Esophagus (tissue), 2 donors: Measurements from ENCODE around the gene PPARG. TPM values are rescaled to one million over a fixed set of nuclear protein-coding genes. Genes with fewer than 3 reads are reported as not detected.

Source experiments
- H3K27ac ChIP-seq, 2 donors: one replicate each; pipeline ENCODE4 v1.5.1; 2013; ENCODE audit warnings: low read depth in 2 of 2, mild to moderate bottlenecking in 2 of 2, inconsistent platforms in 1 of 2, low read length in 1 of 2, moderate library complexity in 1 of 2
- H3K27me3 ChIP-seq, 2 donors: one replicate each; pipeline ENCODE4 v1.6.1; 2013; ENCODE audit warnings: low read length in 2 of 2, control low read depth in 1 of 2, mild to moderate bottlenecking in 1 of 2; ENCODE audit not compliant: insufficient read depth in 2 of 2, control insufficient read depth in 1 of 2
- H3K36me3 ChIP-seq, 2 donors: one replicate each; pipeline ENCODE4 v1.6.1; 2013; ENCODE audit warnings: low read length in 1 of 2; ENCODE audit not compliant: control insufficient read depth in 2 of 2, insufficient read depth in 2 of 2
- H3K4me1 ChIP-seq, 2 donors: one replicate each; pipeline ENCODE4 v1.6.1; 2013; ENCODE audit warnings: low read length in 1 of 2; ENCODE audit not compliant: control insufficient read depth in 2 of 2, insufficient read depth in 2 of 2
- H3K4me3 ChIP-seq, 2 donors: one replicate each; pipeline ENCODE4 v1.5.1; 2013; ENCODE audit warnings: low read length in 2 of 2, mild to moderate bottlenecking in 2 of 2, low read depth in 1 of 2, moderate library complexity in 1 of 2
- H3K9me3 ChIP-seq, 2 donors: one replicate each; pipeline ENCODE4 v1.6.1; 2013; ENCODE audit warnings: mild to moderate bottlenecking in 2 of 2, low read depth in 1 of 2, low read length in 1 of 2, moderate library complexity in 1 of 2; ENCODE audit not compliant: control insufficient read depth in 2 of 2, insufficient read depth in 1 of 2
- WGBS, 2 donors: extraction: QIAGEN DNeasy Blood & Tissue Kit; methylation state at CpG; one replicate each; pipeline ENCODE4 v1.1.7; 2013; 5-methylcytosine and 5-hydroxymethylcytosine counted together
- polyA plus RNA-seq, 2 donors: library from polyadenylated mRNA; stranded (reverse); fragments of 200-250 nt; gene quantifications; one replicate each; pipeline ENCODE4 v1.2.3, GENCODE V29; 2013
- donor health status: healthy with polysubstance abuse.
- donor health status: Bipolar disorder and iron deficiency.

The PPARG gene
- polyA plus RNA-seq, 2 donors, result 2.6 to 3.4 TPM

GRCh38 chr3:12428126-12428525 is 139.3 kb downstream of the PPARG start:
- Histone ChIP-seq H3K27ac (no peak overlapping the region), H3K4me3 (no peak overlapping the region), H3K27me3 (no peaks in the 10 kb centered on the region), H3K9me3 (no peaks in the 10 kb centered on the region), H3K4me1 (no peaks in the 10 kb centered on the region), H3K36me3 (no peaks in the 10 kb centered on the region)
- 76 to 83% methylated on average over 5 of the region's 5 CpGs for WGBS, 2 donors

GRCh38 chr3:12430086-12430485 is 141.2 kb downstream of the PPARG start:
- H3K4me3 ChIP-seq, result no peak overlapping the region
- H3K4me1 ChIP-seq, result no peaks in the 10 kb centered on the region
- WGBS, 2 donors, result 36 to 38% methylated on average over 5 of the region's 5 CpGs
- no peaks in the 10 kb centered on the region for H3K9me3 ChIP-seq
- H3K36me3 ChIP-seq, result no peaks in the 10 kb centered on the region
- no peak overlapping the region for H3K27ac ChIP-seq
- no peaks in the 10 kb centered on the region for H3K27me3 ChIP-seq

- WGBS, 2 donors, result 88 to 89% methylated on average over 6 of the region's 6 CpGs
- Histone ChIP-seq H3K4me3 (no peak overlapping the region), H3K9me3 (no peaks in the 10 kb centered on the region), H3K4me1 (no peaks in the 10 kb centered on the region), H3K27me3 (no peaks in the 10 kb centered on the region), H3K27ac (no peak overlapping the region), H3K36me3 (no peaks in the 10 kb centered on the region)
Observed at GRCh38 chr3:12433823-12434222, 145.0 kb downstream of the PPARG start.

- Histone ChIP-seq H3K27ac (no peak overlapping the region), H3K4me3 (no peak overlapping the region), H3K9me3 (no peaks in the 10 kb centered on the region), H3K4me1 (no peaks in the 10 kb centered on the region), H3K36me3 (no peaks in the 10 kb centered on the region), H3K27me3 (no peaks in the 10 kb centered on the region)
- 66 to 74% methylated on average over 12 of the region's 12 CpGs for WGBS, 2 donors
Observed at GRCh38 chr3:12436514-12437220, 147.8 kb downstream of the PPARG start.

GRCh38 chr3:12437221-12437605 is 148.3 kb downstream of the PPARG start:
- Histone ChIP-seq H3K4me1 (no peaks in the 10 kb centered on the region), H3K27me3 (no peaks in the 10 kb centered on the region), H3K4me3 (no peak overlapping the region), H3K36me3 (no peaks in the 10 kb centered on the region), H3K27ac (no peak overlapping the region), H3K9me3 (no peaks in the 10 kb centered on the region)
- 93 to 94% methylated on average over 6 of the region's 6 CpGs for WGBS, 2 donors

- no peaks in the 10 kb centered on the region for H3K27me3 ChIP-seq
- 88 to 89% methylated on average over 13 of the region's 13 CpGs for whole genome bisulfite sequencing, 2 donors
- no peak overlapping the region for H3K27ac ChIP-seq
- H3K36me3 ChIP-seq, result no peaks in the 10 kb centered on the region
- no peaks in the 10 kb centered on the region for H3K9me3 ChIP-seq
- no peaks in the 10 kb centered on the region for H3K4me1 ChIP-seq
- no peak overlapping the region for H3K4me3 ChIP-seq
Observed at GRCh38 chr3:12437861-12438260, 149.0 kb downstream of the PPARG start.

GRCh38 chr3:12438318-12438717 is 149.4 kb downstream of the PPARG start:
- no peaks in the 10 kb centered on the region for H3K36me3 ChIP-seq
- H3K27me3 ChIP-seq, result no peaks in the 10 kb centered on the region
- no peak overlapping the region for H3K4me3 ChIP-seq
- WGBS, 2 donors, result 85 to 88% methylated on average over 4 of the region's 4 CpGs
- no peak overlapping the region for H3K27ac ChIP-seq
- no peaks in the 10 kb centered on the region for H3K4me1 ChIP-seq
- no peaks in the 10 kb centered on the region for H3K9me3 ChIP-seq

- Histone ChIP-seq H3K36me3 (no peaks in the 10 kb centered on the region), H3K9me3 (peaks cover 0 to 3% of the 10 kb centered on the region in 2 donors), H3K4me3 (no peak overlapping the region), H3K27me3 (no peaks in the 10 kb centered on the region), H3K27ac (no peak overlapping the region), H3K4me1 (no peaks in the 10 kb centered on the region)
- WGBS, 2 donors, result 81 to 84% methylated on average over 11 of the region's 11 CpGs
Observed at GRCh38 chr3:12439161-12439940, 150.5 kb downstream of the PPARG start.

- Histone ChIP-seq H3K9me3 (peaks cover 0 to 3% of the 10 kb centered on the region in 2 donors), H3K4me3 (no peak overlapping the region), H3K27me3 (no peaks in the 10 kb centered on the region), H3K4me1 (no peaks in the 10 kb centered on the region), H3K27ac (no peak overlapping the region), H3K36me3 (no peaks in the 10 kb centered on the region)
- 53 to 61% methylated on average over 19 to 21 of the region's 21 CpGs for WGBS, 2 donors
Observed at GRCh38 chr3:12440927-12441714, 152.3 kb downstream of the PPARG start.
